Muscle layer of colon (tissue), 2 donors: ENCODE data around the gene DEAF1.
A peak's percentile ranks its signal among the peaks of the same experiment; 100 is the strongest.

Experiments
- H3K27ac ChIP-seq: one replicate; pipeline ENCODE4 v1.7.0; 2013; ENCODE audit warnings: low read depth, mild to moderate bottlenecking, low read length, moderate library complexity
- H3K27me3 ChIP-seq, 2 donors: one replicate each; pipeline ENCODE4 v1.7.0; 2013; ENCODE audit warnings: low read length in 2 of 2, mild to moderate bottlenecking in 2 of 2; ENCODE audit not compliant: insufficient read depth in 2 of 2, control insufficient read depth in 1 of 2
- H3K36me3 ChIP-seq: one replicate; pipeline ENCODE4 v1.7.0; 2013; ENCODE audit warnings: mild to moderate bottlenecking, low read length; ENCODE audit not compliant: insufficient read depth
- H3K4me1 ChIP-seq: one replicate; pipeline ENCODE4 v1.7.0; 2013; ENCODE audit warnings: mild to moderate bottlenecking, low read length; ENCODE audit not compliant: insufficient read depth
- H3K4me3 ChIP-seq, 2 donors: one replicate each; pipeline ENCODE4 v1.7.0; 2013; ENCODE audit warnings: low read length in 2 of 2, low read depth in 1 of 2, mild to moderate bottlenecking in 1 of 2, moderate library complexity in 1 of 2
- H3K9ac ChIP-seq: one replicate; pipeline ENCODE4 v1.7.0; 2013; ENCODE audit warnings: low read length
- H3K9me3 ChIP-seq: one replicate; pipeline ENCODE4 v1.7.0; 2013; ENCODE audit warnings: mild to moderate bottlenecking, low read length
- donor health status: abdominal sarcoma.
- donor health status: Adenocarcinoma of cecum.

Gene DEAF1

DNA sequence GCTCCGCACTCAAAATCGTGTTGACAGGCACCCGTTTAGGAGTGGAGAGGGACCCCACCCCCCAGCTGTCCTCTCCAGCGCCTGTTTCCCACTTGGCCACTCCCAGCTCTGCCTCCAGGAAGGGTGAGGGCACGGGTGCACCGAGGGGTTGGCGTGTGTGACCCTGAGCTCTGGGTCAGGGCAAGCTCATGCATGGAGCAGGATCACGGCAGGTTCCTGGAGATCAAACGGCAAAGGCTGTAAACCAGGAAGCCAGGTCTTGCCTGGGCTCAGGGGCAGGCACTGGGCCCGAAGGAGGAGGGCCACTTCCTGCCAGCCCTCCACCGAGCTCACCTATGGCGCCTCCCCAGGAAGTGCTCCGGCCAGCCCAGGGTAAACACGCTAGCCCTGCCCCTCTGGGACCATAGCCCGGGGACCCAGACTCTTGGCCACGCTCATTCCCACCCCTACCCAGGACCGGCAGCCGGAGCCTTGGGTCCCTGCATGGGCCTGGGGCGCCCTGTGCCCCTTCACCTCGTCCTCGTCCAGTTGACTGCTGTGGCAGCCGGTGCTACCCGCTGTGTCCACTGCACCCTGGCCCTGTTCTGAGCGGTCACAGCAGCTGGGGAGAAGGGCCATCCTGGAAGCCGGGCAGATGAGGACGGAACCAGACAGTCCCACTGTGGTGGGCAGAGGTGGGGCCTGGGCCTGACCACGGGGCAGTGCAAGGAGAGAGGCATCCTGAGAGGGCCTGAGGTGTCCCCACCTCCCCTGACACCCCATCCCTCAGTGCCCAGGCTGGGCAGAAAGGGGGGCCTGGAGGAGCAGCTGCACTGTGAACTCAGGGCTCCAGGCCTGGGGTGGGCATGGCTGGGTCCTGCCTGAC, 10.0 kb upstream of the DEAF1 start:
- Histone ChIP-seq H3K9me3 (no peaks in the 10 kb centered on the region), H3K9ac (no peak overlapping the region), H3K27me3 (peaks cover 0 to 9% of the 10 kb centered on the region in 2 donors), H3K36me3 (peaks cover 18% of the 10 kb centered on the region), H3K4me1 (peaks cover 12% of the 10 kb centered on the region), H3K4me3 (peak overlapping the region in 1 of 2 donors; percentile 15), H3K27ac (peak overlapping the region; percentile 27)

DNA sequence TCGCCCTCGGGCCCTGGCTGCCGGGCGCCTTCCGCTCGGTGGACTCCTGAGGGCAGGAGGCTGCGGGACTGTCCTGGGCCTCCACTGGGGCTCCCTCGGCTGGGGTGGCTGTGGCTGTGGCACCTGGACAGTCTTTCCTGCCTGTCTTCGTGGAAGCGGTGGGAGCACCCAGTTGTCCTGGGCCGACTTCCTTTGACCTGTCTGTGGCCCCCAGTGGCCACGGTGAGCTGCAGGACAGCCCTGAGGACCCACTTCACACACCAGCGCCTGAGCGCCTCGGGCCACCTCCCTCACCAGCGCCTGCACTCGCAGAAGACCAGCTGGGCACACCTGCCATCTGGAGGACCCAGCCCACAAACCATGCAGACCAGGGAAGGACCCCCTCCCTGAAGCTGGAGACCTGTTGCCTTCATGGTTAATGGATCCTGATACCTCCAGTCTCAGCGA, 9.2 kb upstream of the DEAF1 start:
- no peak overlapping the region for H3K27ac ChIP-seq
- peaks cover 12% of the 10 kb centered on the region for H3K4me1 ChIP-seq
- H3K4me3 ChIP-seq: no peak overlapping the region

DNA sequence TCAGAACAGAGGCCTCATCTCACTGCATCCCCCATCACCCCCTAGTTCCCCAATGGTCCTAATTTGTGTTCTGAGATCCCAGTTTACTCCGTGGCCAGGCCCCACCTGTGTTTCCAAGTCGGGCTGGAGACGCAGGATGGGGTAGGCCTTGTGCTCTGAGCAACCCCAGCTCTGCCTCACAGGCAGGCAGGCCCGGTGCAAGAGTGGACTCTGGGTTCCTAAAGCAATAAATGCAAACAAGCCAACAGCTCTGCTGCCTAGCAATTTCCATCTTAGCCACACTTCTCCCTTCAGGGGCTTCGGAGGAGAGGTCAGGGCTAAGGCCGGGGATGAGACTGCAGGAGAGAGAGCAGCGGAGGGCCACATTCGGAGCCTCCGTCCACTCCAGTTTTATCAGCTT, 8.5 kb upstream of the DEAF1 start:
- peaks cover 12% of the 10 kb centered on the region for H3K4me1 ChIP-seq
- no peaks in the 10 kb centered on the region for H3K9me3 ChIP-seq
- no peak overlapping the region for H3K4me3 ChIP-seq
- peaks cover 0 to 9% of the 10 kb centered on the region in 2 donors for H3K27me3 ChIP-seq
- H3K9ac ChIP-seq: no peak overlapping the region
- peaks cover 18% of the 10 kb centered on the region for H3K36me3 ChIP-seq
- no peak overlapping the region for H3K27ac ChIP-seq

More for the DNA sequence above, 9.2 kb upstream of the DEAF1 start:
- Histone ChIP-seq H3K27me3 (peaks cover 0 to 9% of the 10 kb centered on the region in 2 donors), H3K9ac (no peak overlapping the region), H3K36me3 (peaks cover 18% of the 10 kb centered on the region), H3K9me3 (no peaks in the 10 kb centered on the region)

DNA sequence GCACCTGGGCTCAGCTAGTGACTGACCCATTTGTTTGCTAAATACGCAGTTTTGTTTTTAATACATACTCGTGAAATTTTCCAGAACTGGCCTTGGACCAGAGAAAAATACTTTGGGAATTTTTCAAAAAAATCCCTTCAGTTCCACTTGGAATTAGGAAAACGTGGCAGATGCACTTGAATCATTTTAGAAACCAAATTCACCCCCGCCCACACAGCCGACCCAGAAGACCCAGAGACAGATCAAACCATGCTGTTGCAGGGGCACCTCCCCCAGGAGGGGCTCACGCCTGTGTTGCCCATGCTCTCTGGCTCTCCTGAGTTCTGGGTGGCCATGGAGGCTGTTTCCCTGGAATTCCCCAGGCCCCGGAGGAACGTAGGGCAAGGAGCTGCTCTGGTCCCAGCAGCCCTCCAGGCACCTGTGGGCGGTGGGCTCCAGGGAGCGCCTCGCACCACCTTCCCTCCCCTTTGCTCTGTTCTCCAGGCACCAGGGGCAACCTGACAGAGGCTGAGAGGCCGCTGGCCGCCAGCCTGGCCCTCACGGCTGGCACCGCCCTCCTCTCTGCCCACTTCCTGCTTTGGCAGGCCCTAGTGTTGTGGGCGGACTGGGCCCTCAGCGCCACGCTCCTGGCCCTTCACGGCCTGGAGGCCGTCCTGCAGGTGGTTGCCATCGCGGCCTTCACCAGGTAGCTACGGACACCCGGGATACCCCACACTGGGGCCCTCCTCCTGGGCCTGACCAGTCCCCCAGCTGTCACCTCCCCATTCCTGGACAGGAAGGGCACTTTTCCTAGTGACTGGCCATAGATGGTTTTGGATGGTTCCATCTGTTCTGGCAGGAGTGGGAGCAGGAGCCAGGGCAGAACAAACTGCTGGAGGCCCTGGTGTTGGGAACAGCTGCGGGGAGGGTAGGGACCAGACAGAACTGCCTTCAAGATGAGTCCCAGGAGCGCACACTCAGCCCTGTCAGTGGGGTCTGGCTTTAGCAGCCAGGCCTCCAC, 7.7 kb upstream of the DEAF1 start:
- no peaks in the 10 kb centered on the region for H3K9me3 ChIP-seq
- H3K9ac ChIP-seq: no peak overlapping the region
- H3K4me3 ChIP-seq: no peak overlapping the region
- peaks cover 18% of the 10 kb centered on the region for H3K36me3 ChIP-seq
- no peak overlapping the region for H3K27ac ChIP-seq
- peaks cover 0 to 7% of the 10 kb centered on the region in 2 donors for H3K27me3 ChIP-seq
- peaks cover 17% of the 10 kb centered on the region for H3K4me1 ChIP-seq

DNA sequence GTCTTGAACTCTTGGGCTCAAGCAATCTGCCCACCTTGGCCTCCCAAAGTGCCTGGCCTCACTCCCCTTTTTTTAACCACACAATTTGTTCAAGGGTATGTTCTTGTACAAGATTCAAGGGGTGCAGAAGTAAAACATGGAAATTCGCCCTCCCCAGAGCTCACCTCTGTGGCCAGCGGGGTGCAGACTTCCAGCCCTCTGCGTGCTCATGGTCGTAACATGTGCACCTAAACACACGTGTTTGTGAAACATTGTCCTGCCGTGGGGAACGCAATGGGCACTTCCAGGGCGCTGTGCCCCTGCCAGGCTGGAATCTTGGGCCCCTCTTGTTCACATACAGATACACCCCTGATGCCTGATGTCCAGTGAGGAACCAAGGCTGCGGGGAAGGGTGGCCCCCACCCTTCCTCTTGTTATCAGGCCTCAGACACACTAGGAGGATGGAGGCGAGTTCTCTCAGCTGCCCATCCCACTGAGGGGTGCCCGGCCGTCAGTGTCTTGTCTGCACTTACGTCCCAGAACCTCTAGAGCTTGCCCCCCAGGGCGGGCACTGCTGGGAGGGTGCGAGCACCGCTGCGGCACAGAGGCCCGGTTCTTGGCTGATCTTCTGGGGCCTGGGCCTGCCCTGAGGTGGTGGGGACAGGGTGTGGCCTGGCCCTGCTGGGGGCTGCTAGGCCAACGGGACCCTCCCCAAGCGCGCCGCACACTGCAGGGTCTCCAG, 6.9 kb upstream of the DEAF1 start:
- no peak overlapping the region for H3K27ac ChIP-seq
- no peak overlapping the region for H3K4me3 ChIP-seq
- no peaks in the 10 kb centered on the region for H3K27me3 ChIP-seq
- H3K36me3 ChIP-seq: peaks cover 18% of the 10 kb centered on the region
- no peak overlapping the region for H3K9ac ChIP-seq
- no peaks in the 10 kb centered on the region for H3K9me3 ChIP-seq
- H3K4me1 ChIP-seq: peaks cover 17% of the 10 kb centered on the region

DNA sequence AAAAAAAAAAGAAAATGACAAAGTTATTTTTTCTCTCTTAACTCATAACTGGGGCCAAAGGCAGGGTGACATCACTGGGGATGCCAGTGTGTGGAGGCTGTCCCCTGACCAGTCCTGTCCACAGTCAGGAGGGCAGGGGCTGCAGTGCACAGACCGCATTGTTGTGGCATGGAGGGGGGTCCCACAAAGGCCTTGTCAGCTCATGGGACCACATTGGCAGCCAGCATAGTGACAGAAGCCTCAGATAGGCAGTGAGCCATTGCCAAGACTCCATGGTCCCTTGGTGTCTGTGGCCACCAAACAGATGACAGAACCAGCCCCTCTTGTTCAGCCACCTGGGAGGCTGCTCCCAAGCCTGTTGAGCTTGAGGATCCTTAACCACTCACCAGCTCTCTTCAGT, 4.7 kb upstream of the DEAF1 start:
- Histone ChIP-seq H3K9ac (no peak overlapping the region), H3K36me3 (peaks cover 18% of the 10 kb centered on the region), H3K4me1 (peaks cover 18% of the 10 kb centered on the region)

DNA sequence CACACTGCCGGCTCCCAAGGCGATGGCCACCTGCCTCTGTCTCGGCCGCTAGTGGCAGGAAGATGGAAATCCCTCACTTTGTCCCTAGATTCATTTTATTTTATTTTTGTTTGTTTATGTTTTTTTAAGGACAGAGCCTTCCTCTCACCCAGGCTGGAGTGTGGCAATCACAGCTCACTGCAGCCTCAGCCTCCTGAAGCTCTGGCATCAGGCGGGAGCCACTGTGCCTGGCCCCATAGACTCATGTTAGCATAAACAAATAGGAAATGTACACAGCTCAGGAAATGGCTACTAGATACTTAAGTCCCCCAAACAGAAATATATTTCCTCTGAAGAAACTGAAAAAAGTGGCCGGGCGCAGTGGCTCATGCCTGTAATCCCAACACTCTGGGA, 4.1 kb upstream of the DEAF1 start:
- no peak overlapping the region for H3K4me3 ChIP-seq
- H3K27ac ChIP-seq: no peak overlapping the region
- H3K27me3 ChIP-seq: no peaks in the 10 kb centered on the region
- no peaks in the 10 kb centered on the region for H3K9me3 ChIP-seq
- peaks cover 18% of the 10 kb centered on the region for H3K36me3 ChIP-seq
- peaks cover 20% of the 10 kb centered on the region for H3K4me1 ChIP-seq
- H3K9ac ChIP-seq: no peak overlapping the region

More for the DNA sequence above, 4.7 kb upstream of the DEAF1 start:
- H3K27me3 ChIP-seq: no peaks in the 10 kb centered on the region
- H3K4me3 ChIP-seq: no peak overlapping the region
- no peaks in the 10 kb centered on the region for H3K9me3 ChIP-seq
- H3K27ac ChIP-seq: no peak overlapping the region

DNA sequence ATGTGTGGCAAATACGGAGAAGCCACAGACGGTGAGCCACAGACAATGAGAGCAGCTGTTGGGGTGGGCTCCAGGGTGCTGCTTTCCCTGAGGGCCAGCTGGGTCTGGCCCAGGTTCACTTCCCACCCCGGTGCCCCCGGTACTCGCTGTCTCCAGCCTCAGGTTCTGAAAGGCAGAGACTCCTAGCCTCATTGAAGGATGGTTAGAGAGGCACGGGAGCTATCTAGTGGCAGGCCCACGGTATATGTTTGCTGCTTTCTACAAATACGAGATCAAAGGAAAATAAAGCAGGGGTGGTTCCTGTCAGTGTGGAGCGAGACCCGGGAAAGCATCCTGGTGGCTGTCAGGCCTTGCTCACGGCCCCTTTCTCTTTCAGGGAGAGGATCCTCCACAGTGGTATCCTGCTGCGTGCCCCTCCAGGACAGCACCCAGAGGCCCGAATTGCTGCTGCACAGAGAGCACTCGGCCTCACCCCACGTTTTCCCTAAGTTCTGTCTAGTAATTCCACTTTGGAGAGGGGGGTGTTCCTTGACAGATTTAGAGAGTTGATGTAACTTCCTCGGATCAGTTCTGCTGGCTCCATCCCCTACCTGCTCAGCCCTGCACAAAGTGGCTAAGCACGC, 3.6 kb upstream of the DEAF1 start:
- Histone ChIP-seq H3K36me3 (peaks cover 18% of the 10 kb centered on the region), H3K4me3 (no peak overlapping the region), H3K9me3 (no peaks in the 10 kb centered on the region), H3K27me3 (no peaks in the 10 kb centered on the region), H3K4me1 (peaks cover 25% of the 10 kb centered on the region), H3K9ac (no peak overlapping the region), H3K27ac (no peak overlapping the region)

DNA sequence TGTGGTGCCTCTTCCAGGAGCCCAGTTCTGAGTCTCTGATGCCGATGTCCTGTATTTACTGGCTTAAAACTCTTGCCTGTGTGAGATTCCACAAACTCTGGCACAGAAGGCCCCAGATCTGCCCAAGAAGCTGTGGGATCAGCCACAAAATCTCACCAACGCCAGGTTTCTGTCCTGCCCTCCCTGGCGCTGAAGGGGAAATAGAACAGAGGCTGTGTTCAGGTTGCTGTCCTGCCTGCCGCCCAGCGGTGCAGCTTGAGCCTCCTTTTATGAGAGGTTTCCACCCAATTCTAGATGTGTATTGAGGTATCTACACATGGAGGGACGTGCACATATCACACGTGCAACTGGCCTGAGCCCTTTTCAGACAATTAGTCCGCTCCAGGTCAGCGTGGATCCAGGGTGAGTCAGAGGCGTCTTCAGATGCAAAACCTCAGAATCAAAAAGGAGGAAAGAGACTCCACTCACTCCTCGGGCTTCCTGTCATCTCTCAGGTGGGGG, 2.8 kb upstream of the DEAF1 start:
- H3K27me3 ChIP-seq: no peaks in the 10 kb centered on the region
- H3K9me3 ChIP-seq: no peaks in the 10 kb centered on the region
- H3K4me3 ChIP-seq: peak overlapping the region in 1 of 2 donors; percentile 2
- peak overlapping the region; percentile 12 for H3K27ac ChIP-seq
- peaks cover 30% of the 10 kb centered on the region for H3K4me1 ChIP-seq
- H3K36me3 ChIP-seq: peaks cover 13% of the 10 kb centered on the region
- peak overlapping the region; percentile 0 for H3K9ac ChIP-seq

DNA sequence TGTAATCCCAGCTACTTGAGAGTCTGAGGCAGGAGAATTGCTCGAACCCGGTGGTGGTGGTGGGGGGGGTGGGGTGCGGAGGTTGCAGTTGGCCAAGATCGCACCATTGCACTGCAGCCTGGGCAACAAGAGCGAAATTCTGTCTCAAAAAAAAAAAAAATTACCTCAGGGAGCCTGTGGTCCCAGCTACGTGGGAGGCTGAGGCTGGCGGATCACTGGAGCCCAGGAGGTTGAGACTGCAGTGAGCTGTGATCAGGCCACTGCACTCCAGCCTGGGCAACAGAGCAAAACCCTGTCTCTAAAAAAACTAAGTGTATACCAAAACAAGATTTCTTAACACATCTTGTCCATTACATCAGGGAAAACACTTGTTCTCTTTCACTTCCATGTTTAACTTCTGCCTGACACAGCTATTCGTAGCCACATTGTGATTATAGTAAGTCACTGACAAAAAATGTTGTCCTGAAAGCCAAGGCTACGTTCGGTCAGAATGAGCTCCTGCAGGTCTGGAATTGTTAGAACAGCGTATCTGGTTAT, 2.0 kb upstream of the DEAF1 start:
- peak overlapping the region; percentile 0 for H3K9ac ChIP-seq
- peaks cover 9% of the 10 kb centered on the region for H3K36me3 ChIP-seq
- H3K27me3 ChIP-seq: no peaks in the 10 kb centered on the region
- peak overlapping the region in 1 of 2 donors; percentile 71 for H3K4me3 ChIP-seq
- peaks cover 30% of the 10 kb centered on the region for H3K4me1 ChIP-seq
- H3K9me3 ChIP-seq: no peaks in the 10 kb centered on the region
- H3K27ac ChIP-seq: peak overlapping the region; percentile 98
